DMS79 treated with DMSO at 0.1 percent for 48 hours (cell line): ENCODE data around the gene NRG2.
A peak's percentile ranks its signal among the peaks of the same experiment; 100 is the strongest.

Experiments
- DNase-seq: peaks from one replicate; lab custom pipeline; 2025; lab: John Stamatoyannopoulos, UW

NRG2 gene

GRCh38 chr5:140010798-140011197 lies 32.3 kb downstream of the NRG2 start:
- no peak for DNase-seq

GRCh38 chr5:140007311-140007710 lies 35.8 kb downstream of the NRG2 start:
- DNase-seq = no peak

- DNase-seq = no peak
Measured at GRCh38 chr5:140005145-140005591, 37.9 kb downstream of the NRG2 start.

GRCh38 chr5:140004174-140004573 lies 38.9 kb downstream of the NRG2 start:
- no peak for DNase-seq

- no peak for DNase-seq
Measured at GRCh38 chr5:140003519-140003918, 39.6 kb downstream of the NRG2 start.

- peak; percentile 69 for DNase-seq
Measured at GRCh38 chr5:140000332-140000731, 42.8 kb downstream of the NRG2 start.

- DNase-seq = no peak
Measured at GRCh38 chr5:139998837-139999236, 44.3 kb downstream of the NRG2 start.

GRCh38 chr5:139997276-139997675 lies 45.8 kb downstream of the NRG2 start:
- DNase-seq = no peak

- DNase-seq = no peak
Measured at GRCh38 chr5:139995929-139996328, 47.2 kb downstream of the NRG2 start.

GRCh38 chr5:139994234-139994633 lies 48.9 kb downstream of the NRG2 start:
- no peak for DNase-seq

GRCh38 chr5:139985733-139986132 lies 57.4 kb downstream of the NRG2 start:
- DNase-seq = no peak

- no peak for DNase-seq
Measured at GRCh38 chr5:139985290-139985689, 57.8 kb downstream of the NRG2 start.

- DNase-seq = no peak
Measured at GRCh38 chr5:139984816-139985215, 58.3 kb downstream of the NRG2 start.

- DNase-seq = no peak
Measured at GRCh38 chr5:139982975-139983240, 60.2 kb downstream of the NRG2 start.

- peak; percentile 65 for DNase-seq
Measured at GRCh38 chr5:139982157-139982974, 60.7 kb downstream of the NRG2 start.

- no peak for DNase-seq
Measured at GRCh38 chr5:139980765-139981164, 62.3 kb downstream of the NRG2 start.

- no peak for DNase-seq
Measured at GRCh38 chr5:139979943-139980342, 63.2 kb downstream of the NRG2 start.

- DNase-seq = no peak
Measured at GRCh38 chr5:139979518-139979917, 63.6 kb downstream of the NRG2 start.

GRCh38 chr5:139976703-139977102 lies 66.4 kb downstream of the NRG2 start:
- no peak for DNase-seq

GRCh38 chr5:139975942-139976341 lies 67.2 kb downstream of the NRG2 start:
- no peak for DNase-seq

- DNase-seq = no peak
Measured at GRCh38 chr5:139975306-139975705, 67.8 kb downstream of the NRG2 start.

GRCh38 chr5:139974661-139975060 lies 68.4 kb downstream of the NRG2 start:
- DNase-seq = no peak

- DNase-seq = no peak
Measured at GRCh38 chr5:139971202-139971725, 71.8 kb downstream of the NRG2 start.

GRCh38 chr5:139969318-139969717 lies 73.8 kb downstream of the NRG2 start:
- DNase-seq = no peak
